Gastroesophageal sphincter (tissue), 4 donors: ENCODE measurements around the gene PBX1. TPM values are rescaled to one million over a fixed set of nuclear protein-coding genes. Genes with fewer than 3 reads are reported as not detected.

Experiments used
- ATAC-seq: fragments of 150-250 bp; one replicate; pipeline ENCODE4 v1.9.1; 2016; ENCODE audit warnings: mild to moderate bottlenecking, moderate library complexity
- H3K27ac ChIP-seq, 4 donors: fragments of 200-600 bp; sonication (generic) in 3 of 4; 1 replicate in 3 of 4; 2 replicates in 1 of 4; pipeline ENCODE4 v1.5.1; 2016 to 2019
- H3K27me3 ChIP-seq: fragments of 200-600 bp; sonication (generic); one replicate; pipeline ENCODE4 v1.5.1; 2019
- H3K36me3 ChIP-seq, 2 donors: fragments of 200-600 bp; sonication (generic); one replicate each; pipeline ENCODE4 v1.5.1; 2019; ENCODE audit warnings: control low read depth in 1 of 2
- H3K4me1 ChIP-seq, 3 donors: fragments of 200-600 bp; sonication (generic); 1 replicate in 2 of 3; 2 replicates in 1 of 3; pipeline ENCODE4 v1.5.1; 2016 to 2019; ENCODE audit warnings: control low read depth in 2 of 3
- H3K4me3 ChIP-seq, 2 donors: fragments of 200-600 bp; sonication (generic); one replicate each; pipeline ENCODE4 v1.5.1; 2019; ENCODE audit warnings: mild to moderate bottlenecking in 1 of 2, moderate library complexity in 1 of 2
- H3K9me3 ChIP-seq, 3 donors: fragments of 200-600 bp; sonication (generic); one replicate each; pipeline ENCODE4 v1.5.1; 2017 to 2019; ENCODE audit warnings: control low read depth in 2 of 3
- CTCF ChIP-seq, 4 experiments: fragments of 200-600 bp in 2 of 4; fragments of 450-650 bp in 2 of 4; sonication (generic) in 1 of 4; IDR thresholded peaks; one replicate each; pipeline ENCODE4 v1.5.1; 2017 to 2019; ENCODE audit warnings: antibody characterized with exemption in 4 of 4, mild to moderate bottlenecking in 2 of 4, moderate library complexity in 2 of 4
- EP300 ChIP-seq: sonication (generic); formaldehyde crosslinking; IDR thresholded peaks from one replicate; pipeline ENCODE4 v1.6.1; 2017; ENCODE audit warnings: antibody characterized with exemption, mild to moderate bottlenecking
- POLR2A ChIP-seq, 2 donors: fragments of 450-650 bp; IDR thresholded peaks; one replicate each; pipeline ENCODE4 v1.6.1; 2017; ENCODE audit warnings: antibody characterized with exemption in 2 of 2, mild to moderate bottlenecking in 2 of 2, moderate library complexity in 1 of 2
- POLR2AphosphoS5 ChIP-seq: sonication (generic); formaldehyde crosslinking; IDR thresholded peaks from one replicate; pipeline ENCODE4 v1.6.1; 2017; ENCODE audit warnings: antibody characterized with exemption
- WGBS, 2 donors: methylation state at CpG; one replicate each; pipeline ENCODE4 v1.1.5; 2018; ENCODE audit warnings: low coverage in 1 of 2; 5-methylcytosine and 5-hydroxymethylcytosine counted together
- total RNA-seq, 4 donors: library from RNA; depleted of rRNA; stranded (reverse); fragments of >200 nt; gene quantifications; one replicate each; pipeline ENCODE4 v1.1.0, GENCODE V29; 2016

The PBX1 gene
- total RNA-seq, 4 donors from 2014 or later = 75.8 to 177 (median 140) TPM

- ATAC-seq = no peak
- TF ChIP-seq POLR2A (IDR thresholded peaks at IDR 0.05) (no peak), POLR2AphosphoS5 (no peak), CTCF (IDR thresholded peaks at IDR 0.05) (no peak), EP300 (no peak)
- WGBS, 2 donors = 39 to 50% methylated on average over 9 to 10 of the region's 10 CpGs
- Histone ChIP-seq H3K27ac (no peak overlapping the region), H3K4me3 (no peak overlapping the region), H3K36me3 (peaks cover 0 to 39% of the 10 kb centered on the region in 2 donors), H3K4me1 (peaks cover 0 to 71% (median 5%) of the 10 kb centered on the region in 3 donors), H3K9me3 (no peaks in the 10 kb centered on the region), H3K27me3 (no peaks in the 10 kb centered on the region)
Measured at GRCh38 chr1:164842870-164843269, 283.9 kb downstream of the PBX1 start.

GRCh38 chr1:164843743-164844500, 284.9 kb downstream of the PBX1 start:
- Histone ChIP-seq H3K27ac (no peak overlapping the region), H3K4me1 (peaks cover 0 to 61% (median 5%) of the 10 kb centered on the region in 3 donors), H3K4me3 (no peak overlapping the region), H3K27me3 (no peaks in the 10 kb centered on the region), H3K9me3 (no peaks in the 10 kb centered on the region), H3K36me3 (peaks cover 0 to 39% of the 10 kb centered on the region in 2 donors)
- no peak for TF ChIP-seq POLR2AphosphoS5
- TF ChIP-seq EP300 = no peak
- no peak for TF ChIP-seq POLR2A (IDR thresholded peaks at IDR 0.05)
- no peak for TF ChIP-seq CTCF (IDR thresholded peaks at IDR 0.05)
- WGBS, 2 donors = 83 to 100% methylated on average over 1 to 3 of the region's 3 CpGs
- no peak for ATAC-seq

GRCh38 chr1:164846731-164847691, 288.0 kb downstream of the PBX1 start:
- H3K27ac ChIP-seq = peak overlapping the region in 3 of 4 donors; percentile 12 to 44 (median 26)
- no peak overlapping the region for H3K4me3 ChIP-seq
- no peaks in the 10 kb centered on the region for H3K9me3 ChIP-seq
- H3K36me3 ChIP-seq = peaks cover 0 to 38% of the 10 kb centered on the region in 2 donors
- WGBS, 2 donors = 68 to 76% methylated on average over 7 to 10 of the region's 13 CpGs
- TF ChIP-seq POLR2AphosphoS5 = no peak
- TF ChIP-seq CTCF (IDR thresholded peaks at IDR 0.05) = no peak
- TF ChIP-seq POLR2A (IDR thresholded peaks at IDR 0.05) = no peak
- TF ChIP-seq EP300 = no peak
- peaks cover 0 to 50% (median 8%) of the 10 kb centered on the region in 3 donors for H3K4me1 ChIP-seq
- no peaks in the 10 kb centered on the region for H3K27me3 ChIP-seq
- ATAC-seq = no peak

GRCh38 chr1:164853146-164853545, 294.2 kb downstream of the PBX1 start:
- H3K27ac ChIP-seq = peak overlapping the region in 2 of 4 donors; percentile 48 to 63
- peaks cover 0 to 14% of the 10 kb centered on the region in 2 donors for H3K36me3 ChIP-seq
- no peak for ATAC-seq
- TF ChIP-seq CTCF (IDR thresholded peaks at IDR 0.05) (no peak), POLR2A (IDR thresholded peaks at IDR 0.05) (no peak), POLR2AphosphoS5 (no peak), EP300 (no peak)
- peaks cover 5 to 52% (median 18%) of the 10 kb centered on the region in 3 donors for H3K4me1 ChIP-seq
- 95 to 100% methylated on average over 1 to 2 of the region's 2 CpGs for WGBS, 2 donors
- H3K4me3 ChIP-seq = no peak overlapping the region
- H3K9me3 ChIP-seq = no peaks in the 10 kb centered on the region
- no peaks in the 10 kb centered on the region for H3K27me3 ChIP-seq
